ENCODE results near the gene NPHS2. TPM values are rescaled to one million over a fixed set of nuclear protein-coding genes. Genes with fewer than 3 reads are reported as not detected.
"Not testable (repeated sequence)": the region's sequence is repeated elsewhere in the genome, so short reads cannot be mapped to it uniquely, and the experiment has no call there.

Gene NPHS2
- total and polyA plus RNA-seq, 2 donors = 0.04 TPM; not detected in 1

DNA sequence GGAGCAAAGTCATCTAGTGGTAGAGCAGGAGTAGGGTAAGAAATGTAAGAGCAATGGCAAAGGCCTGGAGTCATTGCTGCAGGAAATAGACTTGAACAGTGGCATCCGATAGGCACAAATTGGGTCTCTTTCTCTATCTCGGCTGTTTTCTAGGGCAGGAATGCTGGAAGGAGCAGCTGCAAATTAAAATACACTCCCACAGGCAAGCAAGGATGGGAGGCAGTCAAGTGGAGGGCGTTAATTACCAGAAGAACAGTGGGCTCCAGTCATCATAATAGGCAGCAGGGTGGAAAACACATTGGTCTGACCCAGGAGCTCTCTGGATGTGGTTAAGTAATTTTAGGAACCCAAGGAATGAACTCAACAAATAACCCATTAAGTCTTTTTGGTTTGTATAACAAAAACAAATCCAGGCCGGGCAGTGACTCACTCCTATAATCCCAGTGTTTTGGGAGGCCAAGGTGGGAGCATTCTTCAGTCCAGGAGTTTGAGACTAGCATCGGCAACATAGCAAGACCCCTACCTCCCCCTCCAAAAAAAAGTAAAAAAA, 8.1 kb upstream of the NPHS2 start:
- no peak for DNase-seq (ENCODE audit: extremely low spot score)
- Histone ChIP-seq H3K36me3 (ENCODE audit: insufficient read depth) (no peaks in the 10 kb centered on the region), H3K4me3 (ENCODE audit: low read depth, low read length) (no peak overlapping the region), H3K27ac (ENCODE audit: low read depth) (no peak overlapping the region), H3K4me1 (ENCODE audit: insufficient read depth) (peaks cover 3% of the 10 kb centered on the region)
- WGBS = 81% methylated on average over 5 of the region's 5 CpGs

GRCh38 chr1:179576509-179576908, 761 bp upstream of the NPHS2 start:
- WGBS = 17% methylated on average over 5 of the region's 5 CpGs
- no peak overlapping the region for H3K4me3 ChIP-seq (ENCODE audit: low read depth, low read length)

GRCh38 chr1:179558078-179558477, 17.7 kb downstream of the NPHS2 start:
- no peaks in the 10 kb centered on the region for H3K4me1 ChIP-seq (ENCODE audit: insufficient read depth)
- H3K27ac ChIP-seq (ENCODE audit: low read depth) = no peak overlapping the region
- no peaks in the 10 kb centered on the region for H3K36me3 ChIP-seq (ENCODE audit: insufficient read depth)
- WGBS = 89% methylated on average over 1 of the region's 1 CpG
- H3K4me3 ChIP-seq (ENCODE audit: low read depth, low read length) = no peak overlapping the region
- DNase-seq (ENCODE audit: extremely low spot score) = no peak

More at GRCh38 chr1:179576509-179576908, 761 bp upstream of the NPHS2 start:
- Histone ChIP-seq H3K36me3 (ENCODE audit: insufficient read depth) (no peaks in the 10 kb centered on the region), H3K4me1 (ENCODE audit: insufficient read depth) (no peaks in the 10 kb centered on the region), H3K27ac (ENCODE audit: low read depth) (no peak overlapping the region)
- DNase-seq (ENCODE audit: extremely low spot score) = no peak

DNA sequence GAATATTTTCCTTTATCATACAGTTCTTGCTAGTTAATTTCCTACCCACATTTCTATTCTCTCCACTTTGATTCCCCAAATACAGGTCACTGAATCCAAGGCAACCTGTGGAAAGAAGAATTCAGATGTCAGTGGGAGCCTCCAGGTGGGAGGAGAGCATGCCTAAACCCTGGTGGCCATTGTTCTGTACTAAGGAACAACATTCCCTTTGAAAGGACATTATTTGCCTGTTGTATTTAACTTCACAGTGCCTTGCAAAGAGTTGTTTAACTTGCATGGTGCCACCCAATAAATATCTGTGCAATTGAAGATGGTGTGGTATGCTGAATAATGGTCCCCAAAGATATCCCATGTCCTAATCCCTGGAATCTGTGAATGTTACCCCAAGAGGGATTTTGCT, 21.3 kb downstream of the NPHS2 start:
- no peak overlapping the region for H3K4me3 ChIP-seq (ENCODE audit: low read depth, low read length)
- no peak overlapping the region for H3K27ac ChIP-seq (ENCODE audit: low read depth)
- H3K36me3 ChIP-seq (ENCODE audit: insufficient read depth) = no peaks in the 10 kb centered on the region
- no peaks in the 10 kb centered on the region for H3K4me1 ChIP-seq (ENCODE audit: insufficient read depth)
- no peak for DNase-seq (ENCODE audit: extremely low spot score)

DNA sequence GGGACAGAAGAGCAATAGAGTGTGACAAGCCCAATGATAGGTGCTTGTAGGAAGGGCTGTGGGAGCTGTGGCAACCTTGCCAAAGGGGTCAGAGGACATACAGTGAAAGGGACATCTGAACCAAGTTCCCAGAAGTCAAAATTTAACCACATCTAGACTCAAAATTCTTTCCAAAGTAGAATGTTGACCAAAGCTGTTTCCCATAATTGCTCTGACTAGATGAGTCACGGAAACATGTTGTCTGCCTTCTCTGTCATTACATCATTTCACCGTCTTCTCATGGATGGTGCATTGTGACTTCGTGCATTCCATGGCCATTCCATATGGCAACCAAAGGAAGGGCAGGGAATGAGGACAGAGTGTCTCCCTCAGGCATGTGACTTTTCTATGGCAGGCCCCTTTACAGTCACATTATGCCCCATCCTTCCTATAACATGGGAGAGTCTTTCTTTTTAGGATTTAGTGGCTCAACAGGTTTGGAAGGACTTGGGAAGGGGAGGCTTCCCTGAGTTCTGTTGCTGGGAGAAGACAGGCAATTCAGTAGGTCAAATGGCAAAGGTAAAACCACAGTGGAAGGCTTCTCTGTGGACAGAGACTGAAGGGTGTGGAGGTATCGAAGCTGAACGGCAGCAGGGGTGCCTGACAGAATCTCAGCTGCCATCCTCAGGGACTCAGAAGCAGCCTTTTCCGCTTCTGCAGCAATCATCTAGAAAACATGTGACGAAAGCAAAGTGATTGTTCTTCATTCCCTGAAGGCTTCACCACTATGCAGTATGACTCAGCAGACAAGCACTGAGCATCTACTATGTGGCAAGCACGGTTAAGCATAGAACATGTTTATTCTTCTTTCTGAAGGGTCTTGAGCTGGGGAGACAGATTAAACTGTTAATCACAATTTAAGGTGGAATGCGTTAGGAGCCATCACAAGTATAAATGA, 24.7 kb downstream of the NPHS2 start:
- Histone ChIP-seq H3K27ac (ENCODE audit: low read depth) (no peak overlapping the region), H3K36me3 (ENCODE audit: insufficient read depth) (no peaks in the 10 kb centered on the region), H3K4me3 (ENCODE audit: low read depth, low read length) (no peak overlapping the region), H3K4me1 (ENCODE audit: insufficient read depth) (no peaks in the 10 kb centered on the region)
- DNase-seq (ENCODE audit: extremely low spot score) = no peak
- WGBS = 59% methylated on average over 9 of the region's 9 CpGs

GRCh38 chr1:179549368-179549700, 26.4 kb downstream of the NPHS2 start:
- 79% methylated on average over 2 of the region's 2 CpGs for WGBS
- H3K27ac ChIP-seq (ENCODE audit: low read depth) = no peak overlapping the region
- no peaks in the 10 kb centered on the region for H3K4me1 ChIP-seq (ENCODE audit: insufficient read depth)
- DNase-seq (ENCODE audit: extremely low spot score) = no peak
- H3K4me3 ChIP-seq (ENCODE audit: low read depth, low read length) = no peak overlapping the region
- H3K36me3 ChIP-seq (ENCODE audit: insufficient read depth) = no peaks in the 10 kb centered on the region

DNA sequence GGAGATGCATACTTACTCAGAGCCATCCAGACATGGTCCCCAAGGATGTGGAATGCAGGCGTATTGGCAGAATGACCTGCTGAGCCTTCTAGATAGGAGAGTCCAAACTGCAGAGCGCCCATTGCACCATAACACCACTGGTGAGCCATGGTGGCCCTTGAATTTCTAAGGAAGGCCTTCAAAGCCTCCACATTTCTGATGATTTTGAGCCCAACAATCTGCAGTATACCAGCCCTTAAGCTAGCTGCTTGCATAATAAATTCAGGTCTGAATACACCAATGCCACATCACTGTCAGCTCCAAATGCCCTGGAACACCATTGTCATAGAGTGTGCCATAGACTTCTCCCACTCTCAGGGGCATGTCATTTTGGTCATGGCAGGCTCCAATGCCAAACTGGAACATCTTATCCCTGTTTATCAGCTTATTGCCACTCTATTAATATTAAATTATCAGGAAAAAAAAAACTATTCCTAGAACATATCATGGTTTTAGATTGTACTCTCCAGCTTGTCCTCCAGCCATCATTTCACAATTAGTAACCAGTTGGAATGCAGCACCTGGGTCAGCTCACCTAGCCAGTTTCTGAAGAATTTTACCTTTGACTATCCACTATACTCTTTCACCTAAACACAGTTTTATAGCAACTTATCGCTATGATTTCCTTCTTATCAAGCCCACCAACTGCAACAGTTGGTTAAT, 26.9 kb downstream of the NPHS2 start:
- Histone ChIP-seq H3K36me3 (ENCODE audit: insufficient read depth) (no peaks in the 10 kb centered on the region), H3K27ac (ENCODE audit: low read depth) (no peak overlapping the region), H3K4me1 (ENCODE audit: insufficient read depth) (no peaks in the 10 kb centered on the region), H3K4me3 (ENCODE audit: low read depth, low read length) (no peak overlapping the region)
- DNase-seq (ENCODE audit: extremely low spot score) = no peak
- 60% methylated on average over 3 of the region's 3 CpGs for WGBS

- Histone ChIP-seq H3K36me3 (ENCODE audit: insufficient read depth) (no peaks in the 10 kb centered on the region), H3K27ac (ENCODE audit: low read depth) (no peak overlapping the region), H3K4me1 (ENCODE audit: insufficient read depth) (no peaks in the 10 kb centered on the region), H3K4me3 (ENCODE audit: low read depth, low read length) (no peak overlapping the region)
- DNase-seq (ENCODE audit: extremely low spot score) = no peak
- 68% methylated on average over 2 of the region's 2 CpGs for WGBS
Measured at GRCh38 chr1:179547021-179547535, 28.7 kb downstream of the NPHS2 start.

DNA sequence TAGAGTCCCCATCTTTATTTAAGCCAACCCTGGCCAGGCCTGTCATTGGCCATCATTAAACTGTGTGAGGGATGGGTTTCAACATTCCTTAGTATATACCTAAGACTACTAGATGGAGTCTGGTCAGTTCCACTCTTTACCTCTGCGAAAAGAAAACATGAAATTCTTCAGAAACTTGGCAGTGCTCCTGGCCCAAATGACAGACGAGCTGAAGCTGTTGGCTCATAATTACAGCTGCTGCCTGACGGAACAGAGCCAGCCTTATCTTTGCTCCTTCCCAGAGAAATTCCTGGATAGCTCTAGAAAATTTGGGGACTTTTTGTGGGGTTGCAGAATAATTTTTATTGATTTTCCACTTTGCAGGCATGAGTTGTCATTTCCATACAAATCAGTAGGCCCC, 30.4 kb downstream of the NPHS2 start:
- Histone ChIP-seq H3K4me1 (ENCODE audit: insufficient read depth) (no peaks in the 10 kb centered on the region), H3K27ac (ENCODE audit: low read depth) (no peak overlapping the region), H3K4me3 (ENCODE audit: low read depth, low read length) (no peak overlapping the region), H3K36me3 (ENCODE audit: insufficient read depth) (no peaks in the 10 kb centered on the region)
- 22% methylated on average over 3 of the region's 3 CpGs for WGBS
- DNase-seq (ENCODE audit: extremely low spot score) = no peak

GRCh38 chr1:179541774-179542173, 34.0 kb downstream of the NPHS2 start:
- 58% methylated on average over 2 of the region's 2 CpGs for WGBS
- Histone ChIP-seq H3K4me1 (ENCODE audit: insufficient read depth) (no peaks in the 10 kb centered on the region), H3K4me3 (ENCODE audit: low read depth, low read length) (no peak overlapping the region), H3K27ac (ENCODE audit: low read depth) (no peak overlapping the region), H3K36me3 (ENCODE audit: insufficient read depth) (no peaks in the 10 kb centered on the region)
- DNase-seq (ENCODE audit: extremely low spot score) = no peak

DNA sequence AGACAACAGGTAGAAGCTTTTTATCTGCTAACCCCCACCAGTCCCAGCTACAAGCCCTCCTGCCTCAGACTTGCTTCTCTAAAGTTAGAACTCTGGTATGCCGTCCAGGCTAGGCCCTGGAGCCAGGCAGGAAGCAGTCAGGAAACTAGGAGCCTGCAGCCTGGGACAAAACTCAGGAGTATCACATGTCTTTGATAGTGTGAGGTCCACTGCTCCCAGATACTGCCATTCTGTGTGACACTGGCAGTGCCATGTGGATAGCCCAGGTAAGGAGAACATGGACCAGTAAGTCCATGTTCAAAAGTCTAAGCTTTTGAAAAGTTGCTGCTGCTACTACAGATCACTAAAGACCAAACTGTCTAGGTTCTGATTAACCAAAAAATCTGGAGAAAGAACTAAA, 45.4 kb downstream of the NPHS2 start:
- 54% methylated on average over 1 of the region's 1 CpG for WGBS
- no peaks in the 10 kb centered on the region for H3K36me3 ChIP-seq (ENCODE audit: insufficient read depth)
- no peak overlapping the region for H3K27ac ChIP-seq (ENCODE audit: low read depth)
- no peaks in the 10 kb centered on the region for H3K4me1 ChIP-seq (ENCODE audit: insufficient read depth)
- no peak overlapping the region for H3K4me3 ChIP-seq (ENCODE audit: low read depth, low read length)
- DNase-seq (ENCODE audit: extremely low spot score) = no peak

DNA sequence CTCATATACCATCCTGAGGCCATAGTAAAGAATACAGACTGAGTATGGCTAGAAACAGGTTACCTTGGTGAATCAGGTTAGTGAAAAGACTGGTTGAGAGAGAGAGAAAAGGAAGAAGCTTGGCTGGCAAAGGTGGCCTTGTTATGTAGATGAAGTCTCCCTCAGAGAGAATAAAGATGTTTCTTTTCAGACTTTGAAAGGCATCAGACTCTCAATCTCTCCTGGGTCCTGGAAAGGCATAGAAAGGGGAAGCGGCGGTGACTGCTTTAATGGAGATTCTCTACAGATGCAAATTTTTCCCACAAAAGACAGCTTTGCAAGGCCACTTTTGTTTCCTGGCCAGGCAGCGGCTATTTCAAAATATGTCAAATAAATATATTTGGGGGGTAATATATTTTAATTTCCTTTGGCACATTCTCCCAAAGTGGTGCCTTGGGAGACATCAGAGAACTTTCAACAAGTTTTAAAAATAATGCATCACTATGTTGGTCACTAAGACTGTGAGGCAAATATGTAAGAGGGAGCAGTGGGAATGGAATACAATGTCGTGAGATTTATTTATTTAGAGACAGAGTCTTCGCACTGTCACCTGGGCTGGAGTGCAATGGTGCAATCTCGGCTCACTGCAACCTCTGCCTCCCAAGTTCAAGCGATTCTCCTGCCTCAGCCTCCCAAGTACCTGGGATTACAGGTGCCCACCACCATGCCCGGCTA, 46.1 kb downstream of the NPHS2 start:
- WGBS = 71% methylated on average over 8 of the region's 8 CpGs

GRCh38 chr1:179518544-179518943, 57.2 kb downstream of the NPHS2 start:
- not testable (repeated sequence) for H3K4me3 ChIP-seq (ENCODE audit: low read depth, low read length); H3K36me3 ChIP-seq (ENCODE audit: insufficient read depth); H3K27ac ChIP-seq (ENCODE audit: low read depth); H3K4me1 ChIP-seq (ENCODE audit: insufficient read depth); DNase-seq (ENCODE audit: extremely low spot score)
- WGBS = 96% methylated on average over 1 of the region's 1 CpG

More for the DNA sequence above, 46.1 kb downstream of the NPHS2 start:
- DNase-seq (ENCODE audit: extremely low spot score) = no peak
- no peaks in the 10 kb centered on the region for H3K4me1 ChIP-seq (ENCODE audit: insufficient read depth)
- H3K27ac ChIP-seq (ENCODE audit: low read depth) = no peak overlapping the region
- no peaks in the 10 kb centered on the region for H3K36me3 ChIP-seq (ENCODE audit: insufficient read depth)
- H3K4me3 ChIP-seq (ENCODE audit: low read depth, low read length) = no peak overlapping the region

Data from urinary bladder (tissue), 4 donors.